ENCODE results near the gene IDH2. TPM values are rescaled to one million over a fixed set of nuclear protein-coding genes. Genes with fewer than 3 reads are reported as not detected.
A peak's percentile ranks its signal among the peaks of the same experiment; 100 is the strongest.

The IDH2 gene
- total and polyA plus RNA-seq, 4 donors, result 149 to 339 (median 298) TPM

GRCh38 chr15:90124507-90124906 lies 22.2 kb upstream of the IDH2 start:
- peaks cover 5 to 13% (median 10%) of the 10 kb centered on the region in 4 donors for H3K4me1 ChIP-seq (ENCODE audit: control insufficient read depth in 4 of 4, insufficient read depth in 4 of 4, low read length in 3 of 4)
- no peak for DNase-seq (ENCODE audit: low spot score)
- no peak overlapping the region for H3K27ac ChIP-seq (ENCODE audit: low read depth in 1 of 2, low read length in 2 of 2)
- H3K9me3 ChIP-seq (ENCODE audit: control insufficient read depth in 4 of 4, low read length in 3 of 4), result no peaks in the 10 kb centered on the region
- no peak overlapping the region for H3K4me3 ChIP-seq (ENCODE audit: low read depth in 1 of 3, low read length in 3 of 3)
- TF ChIP-seq EGR1 (IDR thresholded peaks at IDR 0.05; ENCODE audit: low read depth in 2 of 2), result no peak
- TF ChIP-seq, protein P1, sequence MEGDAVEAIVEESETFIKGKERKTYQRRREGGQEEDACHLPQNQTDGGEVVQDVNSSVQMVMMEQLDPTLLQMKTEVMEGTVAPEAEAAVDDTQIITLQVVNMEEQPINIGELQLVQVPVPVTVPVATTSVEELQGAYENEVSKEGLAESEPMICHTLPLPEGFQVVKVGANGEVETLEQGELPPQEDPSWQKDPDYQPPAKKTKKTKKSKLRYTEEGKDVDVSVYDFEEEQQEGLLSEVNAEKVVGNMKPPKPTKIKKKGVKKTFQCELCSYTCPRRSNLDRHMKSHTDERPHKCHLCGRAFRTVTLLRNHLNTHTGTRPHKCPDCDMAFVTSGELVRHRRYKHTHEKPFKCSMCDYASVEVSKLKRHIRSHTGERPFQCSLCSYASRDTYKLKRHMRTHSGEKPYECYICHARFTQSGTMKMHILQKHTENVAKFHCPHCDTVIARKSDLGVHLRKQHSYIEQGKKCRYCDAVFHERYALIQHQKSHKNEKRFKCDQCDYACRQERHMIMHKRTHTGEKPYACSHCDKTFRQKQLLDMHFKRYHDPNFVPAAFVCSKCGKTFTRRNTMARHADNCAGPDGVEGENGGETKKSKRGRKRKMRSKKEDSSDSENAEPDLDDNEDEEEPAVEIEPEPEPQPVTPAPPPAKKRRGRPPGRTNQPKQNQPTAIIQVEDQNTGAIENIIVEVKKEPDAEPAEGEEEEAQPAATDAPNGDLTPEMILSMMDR (IDR thresholded peaks at IDR 0.05; ENCODE audit: low read depth, low read length, missing input control), result no peak
- TF ChIP-seq JUND (IDR thresholded peaks at IDR 0.05), result no peak
- no peak for TF ChIP-seq NR2F2 (IDR thresholded peaks at IDR 0.05)
- TF ChIP-seq FOXA2 (IDR thresholded peaks at IDR 0.05), result peak; percentile 26
- TF ChIP-seq, protein P2, sequence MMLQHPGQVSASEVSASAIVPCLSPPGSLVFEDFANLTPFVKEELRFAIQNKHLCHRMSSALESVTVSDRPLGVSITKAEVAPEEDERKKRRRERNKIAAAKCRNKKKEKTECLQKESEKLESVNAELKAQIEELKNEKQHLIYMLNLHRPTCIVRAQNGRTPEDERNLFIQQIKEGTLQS (IDR thresholded peaks at IDR 0.05), result no peak
- no peak for TF ChIP-seq ZBTB33 (IDR thresholded peaks at IDR 0.05)
- TF ChIP-seq RAD21 (IDR thresholded peaks at IDR 0.05), result peak in 1 of 2 donors; percentile 4
- TF ChIP-seq MAX (IDR thresholded peaks at IDR 0.05), result no peak
- TF ChIP-seq YY1 (IDR thresholded peaks at IDR 0.05), result no peak
- peak; percentile 15 for TF ChIP-seq SP1 (IDR thresholded peaks at IDR 0.05)
- peak; percentile 18 to 33 for TF ChIP-seq HNF4A (conservative IDR thresholded peaks at IDR 0.05)
- peak; percentile 22 to 42 for TF ChIP-seq RXRA (IDR thresholded peaks at IDR 0.05)
- no peak for TF ChIP-seq GABPA (IDR thresholded peaks at IDR 0.05 in 1 of 2, conservative IDR thresholded peaks at IDR 0.05 in 1 of 2)
- no peak for TF ChIP-seq REST (IDR thresholded peaks at IDR 0.05)
- no peak for TF ChIP-seq TAF1 (conservative IDR thresholded peaks at IDR 0.05)
- no peak for TF ChIP-seq HNF4G (IDR thresholded peaks at IDR 0.05)
- TF ChIP-seq FOXA1 (IDR thresholded peaks at IDR 0.05), result no peak
- no peaks in the 10 kb centered on the region for H3K36me3 ChIP-seq (ENCODE audit: control insufficient read depth in 4 of 4, insufficient read depth in 3 of 4, low read depth in 1 of 4, low read length in 3 of 4)
- H3K9ac ChIP-seq (ENCODE audit: low read depth in 1 of 2, low read length in 2 of 2), result no peak overlapping the region
- no peaks in the 10 kb centered on the region for H3K27me3 ChIP-seq (ENCODE audit: control insufficient read depth in 4 of 4, insufficient read depth in 4 of 4, low read length in 3 of 4)

Measured in liver (tissue), 9 donors.